ENCODE data around the gene GPC6.

The GPC6 gene

DNA sequence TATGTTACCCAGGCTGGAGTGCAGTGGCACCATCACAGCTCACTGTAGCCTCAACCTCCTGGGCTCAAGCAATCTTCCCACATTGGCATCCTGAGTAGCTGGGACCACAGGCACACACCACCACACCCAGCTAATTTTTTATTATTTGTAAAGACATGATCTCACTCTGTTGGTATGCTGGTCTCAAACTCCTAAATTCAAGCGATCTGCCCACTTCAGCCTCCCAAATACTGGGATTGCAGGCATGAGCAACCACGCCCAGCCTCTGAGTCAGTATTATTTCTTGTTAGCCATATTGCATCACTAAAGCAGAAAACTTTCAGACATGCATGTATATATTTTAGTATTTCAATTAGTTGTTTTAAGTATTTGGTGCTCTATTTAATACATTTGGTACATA, 376.4 kb downstream of the GPC6 start:
- Histone ChIP-seq H3K27ac (replicated peaks) (no peak overlapping the region), H3K4me3 (replicated peaks; ENCODE audit: insufficient read depth, low read length) (no peak overlapping the region), H3K27me3 (ENCODE audit: insufficient read depth, poor library complexity, severe bottlenecking) (no peaks in the 10 kb centered on the region)
- TF ChIP-seq SPI1 (IDR thresholded peaks at IDR 0.05; ENCODE audit: borderline replicate concordance, low read depth) = no peak
- TF ChIP-seq GABPA (IDR thresholded peaks at IDR 0.05; ENCODE audit: low read depth) = no peak
- TF ChIP-seq, protein P1, sequence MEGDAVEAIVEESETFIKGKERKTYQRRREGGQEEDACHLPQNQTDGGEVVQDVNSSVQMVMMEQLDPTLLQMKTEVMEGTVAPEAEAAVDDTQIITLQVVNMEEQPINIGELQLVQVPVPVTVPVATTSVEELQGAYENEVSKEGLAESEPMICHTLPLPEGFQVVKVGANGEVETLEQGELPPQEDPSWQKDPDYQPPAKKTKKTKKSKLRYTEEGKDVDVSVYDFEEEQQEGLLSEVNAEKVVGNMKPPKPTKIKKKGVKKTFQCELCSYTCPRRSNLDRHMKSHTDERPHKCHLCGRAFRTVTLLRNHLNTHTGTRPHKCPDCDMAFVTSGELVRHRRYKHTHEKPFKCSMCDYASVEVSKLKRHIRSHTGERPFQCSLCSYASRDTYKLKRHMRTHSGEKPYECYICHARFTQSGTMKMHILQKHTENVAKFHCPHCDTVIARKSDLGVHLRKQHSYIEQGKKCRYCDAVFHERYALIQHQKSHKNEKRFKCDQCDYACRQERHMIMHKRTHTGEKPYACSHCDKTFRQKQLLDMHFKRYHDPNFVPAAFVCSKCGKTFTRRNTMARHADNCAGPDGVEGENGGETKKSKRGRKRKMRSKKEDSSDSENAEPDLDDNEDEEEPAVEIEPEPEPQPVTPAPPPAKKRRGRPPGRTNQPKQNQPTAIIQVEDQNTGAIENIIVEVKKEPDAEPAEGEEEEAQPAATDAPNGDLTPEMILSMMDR (IDR thresholded peaks at IDR 0.05; ENCODE audit: insufficient read depth, low read length) = no peak
- no peak for TF ChIP-seq POLR2AphosphoS5 (IDR thresholded peaks at IDR 0.05; ENCODE audit: low read depth)
- TF ChIP-seq, protein P2, sequence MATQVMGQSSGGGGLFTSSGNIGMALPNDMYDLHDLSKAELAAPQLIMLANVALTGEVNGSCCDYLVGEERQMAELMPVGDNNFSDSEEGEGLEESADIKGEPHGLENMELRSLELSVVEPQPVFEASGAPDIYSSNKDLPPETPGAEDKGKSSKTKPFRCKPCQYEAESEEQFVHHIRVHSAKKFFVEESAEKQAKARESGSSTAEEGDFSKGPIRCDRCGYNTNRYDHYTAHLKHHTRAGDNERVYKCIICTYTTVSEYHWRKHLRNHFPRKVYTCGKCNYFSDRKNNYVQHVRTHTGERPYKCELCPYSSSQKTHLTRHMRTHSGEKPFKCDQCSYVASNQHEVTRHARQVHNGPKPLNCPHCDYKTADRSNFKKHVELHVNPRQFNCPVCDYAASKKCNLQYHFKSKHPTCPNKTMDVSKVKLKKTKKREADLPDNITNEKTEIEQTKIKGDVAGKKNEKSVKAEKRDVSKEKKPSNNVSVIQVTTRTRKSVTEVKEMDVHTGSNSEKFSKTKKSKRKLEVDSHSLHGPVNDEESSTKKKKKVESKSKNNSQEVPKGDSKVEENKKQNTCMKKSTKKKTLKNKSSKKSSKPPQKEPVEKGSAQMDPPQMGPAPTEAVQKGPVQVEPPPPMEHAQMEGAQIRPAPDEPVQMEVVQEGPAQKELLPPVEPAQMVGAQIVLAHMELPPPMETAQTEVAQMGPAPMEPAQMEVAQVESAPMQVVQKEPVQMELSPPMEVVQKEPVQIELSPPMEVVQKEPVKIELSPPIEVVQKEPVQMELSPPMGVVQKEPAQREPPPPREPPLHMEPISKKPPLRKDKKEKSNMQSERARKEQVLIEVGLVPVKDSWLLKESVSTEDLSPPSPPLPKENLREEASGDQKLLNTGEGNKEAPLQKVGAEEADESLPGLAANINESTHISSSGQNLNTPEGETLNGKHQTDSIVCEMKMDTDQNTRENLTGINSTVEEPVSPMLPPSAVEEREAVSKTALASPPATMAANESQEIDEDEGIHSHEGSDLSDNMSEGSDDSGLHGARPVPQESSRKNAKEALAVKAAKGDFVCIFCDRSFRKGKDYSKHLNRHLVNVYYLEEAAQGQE (IDR thresholded peaks at IDR 0.05; ENCODE audit: insufficient replicate concordance, low read depth) = no peak
- DNase-seq (ENCODE audit: low read depth in 1 of 2, low spot score in 1 of 2) = no peak

DNA sequence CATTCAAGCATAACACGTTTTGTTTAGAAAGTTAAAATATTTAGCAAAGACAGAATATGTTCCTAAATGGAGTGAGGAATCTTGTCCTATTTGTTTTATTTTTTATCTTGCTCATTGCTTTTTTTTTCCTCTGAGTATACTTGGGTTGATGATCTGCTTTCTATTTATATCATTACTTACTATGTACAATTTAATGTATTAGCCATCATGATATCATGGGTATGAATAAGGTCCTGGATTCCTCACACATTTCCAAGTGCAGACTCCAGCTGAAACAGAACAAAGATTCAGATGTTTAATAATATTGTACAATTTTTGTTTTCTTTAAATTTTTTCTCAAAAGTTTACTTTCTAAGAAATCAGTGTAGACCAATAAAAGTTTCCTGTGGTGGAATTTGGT, 388.2 kb downstream of the GPC6 start:
- TF ChIP-seq POLR2AphosphoS5 (IDR thresholded peaks at IDR 0.05; ENCODE audit: low read depth) (no peak), GABPA (IDR thresholded peaks at IDR 0.05; ENCODE audit: low read depth) (no peak), SPI1 (IDR thresholded peaks at IDR 0.05; ENCODE audit: borderline replicate concordance, low read depth) (no peak)
- TF ChIP-seq, protein P1 (IDR thresholded peaks at IDR 0.05; ENCODE audit: insufficient read depth, low read length) = no peak
- TF ChIP-seq, protein P2 (IDR thresholded peaks at IDR 0.05; ENCODE audit: insufficient replicate concordance, low read depth) = no peak
- H3K4me3 ChIP-seq (replicated peaks; ENCODE audit: insufficient read depth, low read length) = no peak overlapping the region
- DNase-seq (ENCODE audit: low read depth in 1 of 2, low spot score in 1 of 2) = no peak
- H3K27ac ChIP-seq (replicated peaks) = no peak overlapping the region
- H3K27me3 ChIP-seq (ENCODE audit: insufficient read depth, poor library complexity, severe bottlenecking) = no peaks in the 10 kb centered on the region

DNA sequence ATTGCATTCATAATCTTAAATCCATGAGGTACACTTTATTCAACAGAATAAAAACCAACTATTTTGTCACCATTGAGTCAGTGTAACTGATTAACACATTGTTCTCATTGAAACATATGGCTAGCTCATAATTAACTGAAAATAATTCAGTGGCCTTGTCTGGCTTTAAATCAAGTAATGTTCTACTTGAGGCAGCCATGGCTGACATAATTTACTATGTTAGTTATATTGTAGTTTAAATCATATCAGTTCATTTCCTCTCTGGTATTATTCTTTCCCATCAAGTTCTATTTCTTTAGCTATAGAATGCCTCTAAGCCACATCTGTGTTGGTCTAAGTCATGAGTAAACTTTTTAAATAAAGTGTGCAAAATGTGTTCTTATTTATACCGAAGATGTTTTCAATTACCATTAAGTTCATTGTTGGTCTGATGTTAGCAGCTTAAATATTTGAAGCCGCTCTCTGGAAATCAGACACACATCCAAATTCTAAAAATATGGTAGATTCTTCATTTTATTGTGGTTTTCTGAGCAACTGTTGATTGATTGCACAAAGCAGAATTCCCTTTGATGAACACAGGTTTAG, 393.7 kb downstream of the GPC6 start:
- DNase-seq (ENCODE audit: low read depth in 1 of 2, low spot score in 1 of 2) = no peak
- TF ChIP-seq, protein P1 (IDR thresholded peaks at IDR 0.05; ENCODE audit: insufficient read depth, low read length) = no peak
- TF ChIP-seq SPI1 (IDR thresholded peaks at IDR 0.05; ENCODE audit: borderline replicate concordance, low read depth) = no peak
- no peak for TF ChIP-seq POLR2AphosphoS5 (IDR thresholded peaks at IDR 0.05; ENCODE audit: low read depth)
- no peak for TF ChIP-seq GABPA (IDR thresholded peaks at IDR 0.05; ENCODE audit: low read depth)
- TF ChIP-seq, protein P2 (IDR thresholded peaks at IDR 0.05; ENCODE audit: insufficient replicate concordance, low read depth) = no peak
- no peak overlapping the region for H3K4me3 ChIP-seq (replicated peaks; ENCODE audit: insufficient read depth, low read length)
- no peak overlapping the region for H3K27ac ChIP-seq (replicated peaks)
- H3K27me3 ChIP-seq (ENCODE audit: insufficient read depth, poor library complexity, severe bottlenecking) = no peaks in the 10 kb centered on the region

Measured in HL-60 (cell line).